Neural cell (in vitro differentiated cells): ENCODE results near the gene FAF1.

ENCODE experiments used
- EP300 ChIP-seq: fragments of 450-650 bp; conservative IDR thresholded peaks from 2 replicates; pipeline ENCODE4 v1.6.1; 2014; ENCODE audit warnings: antibody characterized with exemption, mild to moderate bottlenecking, moderate library complexity; ENCODE audit not compliant: poor library complexity, severe bottlenecking
- EZH2 ChIP-seq: fragments of 200-600, 300-800 bp; shearing (Covaris generic), sonication (generic); IDR thresholded peaks from 2 replicates; pipeline ENCODE4 v1.6.1; 2014; ENCODE audit warnings: antibody characterized with exemption, low read length, borderline replicate concordance, mild to moderate bottlenecking; ENCODE audit not compliant: insufficient read depth, poor library complexity, severe bottlenecking
- MXI1 ChIP-seq: fragments of 450-650 bp; conservative IDR thresholded peaks from 2 replicates; pipeline ENCODE4 v1.6.1; 2014; ENCODE audit warnings: antibody characterized with exemption, mild to moderate bottlenecking; ENCODE audit not compliant: poor library complexity, severe bottlenecking
- POLR2AphosphoS5 ChIP-seq: IDR thresholded peaks from 2 replicates; pipeline ENCODE4 v1.6.1; 2012
- RAD21 ChIP-seq: fragments of 450-650 bp; conservative IDR thresholded peaks from 2 replicates; pipeline ENCODE4 v1.6.1; 2014; ENCODE audit warnings: antibody characterized with exemption, mild to moderate bottlenecking, moderate library complexity
- TAF1 ChIP-seq: IDR thresholded peaks from 2 replicates; pipeline ENCODE4 v1.6.1; 2012; ENCODE audit warnings: low read depth
- TF ChIP-seq, protein P1 (sequence below): fragments of 450-650 bp; IDR thresholded peaks from 2 replicates; pipeline ENCODE4 v1.5.1; 2014; ENCODE audit warnings: antibody characterized with exemption, mild to moderate bottlenecking, moderate library complexity; ENCODE audit not compliant: poor library complexity, severe bottlenecking
- TF ChIP-seq, protein P2 (sequence below): IDR thresholded peaks from 2 replicates; pipeline ENCODE4 v1.6.1; 2012; ENCODE audit warnings: borderline replicate concordance

- TF ChIP-seq MXI1 (no peak), EZH2 (no peak), TAF1 (no peak), POLR2AphosphoS5 (no peak), EP300 (no peak), RAD21 (no peak)
- TF ChIP-seq, protein P1, sequence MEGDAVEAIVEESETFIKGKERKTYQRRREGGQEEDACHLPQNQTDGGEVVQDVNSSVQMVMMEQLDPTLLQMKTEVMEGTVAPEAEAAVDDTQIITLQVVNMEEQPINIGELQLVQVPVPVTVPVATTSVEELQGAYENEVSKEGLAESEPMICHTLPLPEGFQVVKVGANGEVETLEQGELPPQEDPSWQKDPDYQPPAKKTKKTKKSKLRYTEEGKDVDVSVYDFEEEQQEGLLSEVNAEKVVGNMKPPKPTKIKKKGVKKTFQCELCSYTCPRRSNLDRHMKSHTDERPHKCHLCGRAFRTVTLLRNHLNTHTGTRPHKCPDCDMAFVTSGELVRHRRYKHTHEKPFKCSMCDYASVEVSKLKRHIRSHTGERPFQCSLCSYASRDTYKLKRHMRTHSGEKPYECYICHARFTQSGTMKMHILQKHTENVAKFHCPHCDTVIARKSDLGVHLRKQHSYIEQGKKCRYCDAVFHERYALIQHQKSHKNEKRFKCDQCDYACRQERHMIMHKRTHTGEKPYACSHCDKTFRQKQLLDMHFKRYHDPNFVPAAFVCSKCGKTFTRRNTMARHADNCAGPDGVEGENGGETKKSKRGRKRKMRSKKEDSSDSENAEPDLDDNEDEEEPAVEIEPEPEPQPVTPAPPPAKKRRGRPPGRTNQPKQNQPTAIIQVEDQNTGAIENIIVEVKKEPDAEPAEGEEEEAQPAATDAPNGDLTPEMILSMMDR = no peak
- TF ChIP-seq, protein P2, sequence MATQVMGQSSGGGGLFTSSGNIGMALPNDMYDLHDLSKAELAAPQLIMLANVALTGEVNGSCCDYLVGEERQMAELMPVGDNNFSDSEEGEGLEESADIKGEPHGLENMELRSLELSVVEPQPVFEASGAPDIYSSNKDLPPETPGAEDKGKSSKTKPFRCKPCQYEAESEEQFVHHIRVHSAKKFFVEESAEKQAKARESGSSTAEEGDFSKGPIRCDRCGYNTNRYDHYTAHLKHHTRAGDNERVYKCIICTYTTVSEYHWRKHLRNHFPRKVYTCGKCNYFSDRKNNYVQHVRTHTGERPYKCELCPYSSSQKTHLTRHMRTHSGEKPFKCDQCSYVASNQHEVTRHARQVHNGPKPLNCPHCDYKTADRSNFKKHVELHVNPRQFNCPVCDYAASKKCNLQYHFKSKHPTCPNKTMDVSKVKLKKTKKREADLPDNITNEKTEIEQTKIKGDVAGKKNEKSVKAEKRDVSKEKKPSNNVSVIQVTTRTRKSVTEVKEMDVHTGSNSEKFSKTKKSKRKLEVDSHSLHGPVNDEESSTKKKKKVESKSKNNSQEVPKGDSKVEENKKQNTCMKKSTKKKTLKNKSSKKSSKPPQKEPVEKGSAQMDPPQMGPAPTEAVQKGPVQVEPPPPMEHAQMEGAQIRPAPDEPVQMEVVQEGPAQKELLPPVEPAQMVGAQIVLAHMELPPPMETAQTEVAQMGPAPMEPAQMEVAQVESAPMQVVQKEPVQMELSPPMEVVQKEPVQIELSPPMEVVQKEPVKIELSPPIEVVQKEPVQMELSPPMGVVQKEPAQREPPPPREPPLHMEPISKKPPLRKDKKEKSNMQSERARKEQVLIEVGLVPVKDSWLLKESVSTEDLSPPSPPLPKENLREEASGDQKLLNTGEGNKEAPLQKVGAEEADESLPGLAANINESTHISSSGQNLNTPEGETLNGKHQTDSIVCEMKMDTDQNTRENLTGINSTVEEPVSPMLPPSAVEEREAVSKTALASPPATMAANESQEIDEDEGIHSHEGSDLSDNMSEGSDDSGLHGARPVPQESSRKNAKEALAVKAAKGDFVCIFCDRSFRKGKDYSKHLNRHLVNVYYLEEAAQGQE = no peak
Observed at GRCh38 chr1:50973875-50974617, 14.0 kb upstream of the FAF1 start.
